Ovary (tissue), 3 donors: ENCODE results near the gene NHSL2.

Experiments
- EP300 ChIP-seq: sonication (generic); formaldehyde crosslinking; IDR thresholded peaks from one replicate; pipeline ENCODE4 v1.6.1; 2017; ENCODE audit warnings: antibody characterized with exemption
- POLR2A ChIP-seq: fragments of 450-650 bp; IDR thresholded peaks from one replicate; pipeline ENCODE4 v1.6.1; 2017; ENCODE audit warnings: antibody characterized with exemption, mild to moderate bottlenecking, moderate library complexity
- TF ChIP-seq, protein P1 (sequence below), 3 donors: fragments of 450-650 bp in 2 of 3; fragments of 200-600 bp in 1 of 3; IDR thresholded peaks; one replicate each; pipeline versions ENCODE4 v1.5.1 to v1.8.0; 2016 to 2022; ENCODE audit warnings: antibody characterized with exemption in 3 of 3, mild to moderate bottlenecking in 1 of 3
- donor health status: DM: no; HTN: no; CAD: no.

DNA sequence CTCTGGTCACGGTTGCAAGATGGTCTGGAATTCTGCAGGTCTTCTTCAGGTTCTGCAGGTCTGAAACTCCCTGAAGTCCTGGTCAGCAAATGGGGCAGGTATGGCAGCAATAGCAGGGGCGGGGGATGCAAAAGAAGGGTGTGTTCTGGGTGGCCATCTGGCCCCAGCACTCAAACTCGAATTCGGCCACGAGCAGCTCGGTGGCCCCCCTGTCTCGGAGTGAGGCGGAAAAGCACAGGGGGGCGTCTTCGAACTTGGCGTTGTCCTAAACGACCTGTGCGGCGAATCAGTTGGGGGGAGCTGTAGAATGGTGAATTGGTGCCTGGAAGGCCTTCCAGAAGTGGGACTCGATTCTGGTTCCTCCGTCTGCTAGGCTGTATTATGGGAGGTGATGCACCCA, 219.0 kb downstream of the NHSL2 start:
- TF ChIP-seq, protein P1, sequence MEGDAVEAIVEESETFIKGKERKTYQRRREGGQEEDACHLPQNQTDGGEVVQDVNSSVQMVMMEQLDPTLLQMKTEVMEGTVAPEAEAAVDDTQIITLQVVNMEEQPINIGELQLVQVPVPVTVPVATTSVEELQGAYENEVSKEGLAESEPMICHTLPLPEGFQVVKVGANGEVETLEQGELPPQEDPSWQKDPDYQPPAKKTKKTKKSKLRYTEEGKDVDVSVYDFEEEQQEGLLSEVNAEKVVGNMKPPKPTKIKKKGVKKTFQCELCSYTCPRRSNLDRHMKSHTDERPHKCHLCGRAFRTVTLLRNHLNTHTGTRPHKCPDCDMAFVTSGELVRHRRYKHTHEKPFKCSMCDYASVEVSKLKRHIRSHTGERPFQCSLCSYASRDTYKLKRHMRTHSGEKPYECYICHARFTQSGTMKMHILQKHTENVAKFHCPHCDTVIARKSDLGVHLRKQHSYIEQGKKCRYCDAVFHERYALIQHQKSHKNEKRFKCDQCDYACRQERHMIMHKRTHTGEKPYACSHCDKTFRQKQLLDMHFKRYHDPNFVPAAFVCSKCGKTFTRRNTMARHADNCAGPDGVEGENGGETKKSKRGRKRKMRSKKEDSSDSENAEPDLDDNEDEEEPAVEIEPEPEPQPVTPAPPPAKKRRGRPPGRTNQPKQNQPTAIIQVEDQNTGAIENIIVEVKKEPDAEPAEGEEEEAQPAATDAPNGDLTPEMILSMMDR (IDR thresholded peaks at IDR 0.05): no peak
- TF ChIP-seq EP300 (no peak), POLR2A (no peak)
